Transverse colon (tissue), 4 donors: ENCODE measurements around the gene CNTN5.

Experiments used
- CTCF ChIP-seq, 5 experiments: fragments of 200-600 bp in 3 of 5; fragments of 450-650 bp in 2 of 5; sonication (generic) in 3 of 5; IDR thresholded peaks; 1 replicate in 2 of 5; 2 replicates in 3 of 5; pipeline ENCODE4 v1.5.1; 2016 to 2017; ENCODE audit warnings: antibody characterized with exemption in 5 of 5, inconsistent platforms in 3 of 5, mild to moderate bottlenecking in 2 of 5, moderate library complexity in 1 of 5
- POLR2A ChIP-seq: fragments of 450-650 bp; IDR thresholded peaks from one replicate; pipeline ENCODE4 v1.6.1; 2016; ENCODE audit warnings: antibody characterized with exemption, mild to moderate bottlenecking, moderate library complexity
- POLR2AphosphoS5 ChIP-seq, 3 donors: sonication (generic); formaldehyde crosslinking; IDR thresholded peaks; one replicate each; pipeline ENCODE4 v1.6.1; 2016; ENCODE audit warnings: antibody characterized with exemption in 3 of 3

GRCh38 chr11:99160447-99160846 lies 139.7 kb downstream of the CNTN5 start:
- no peak for TF ChIP-seq CTCF (IDR thresholded peaks at IDR 0.05)
- TF ChIP-seq POLR2A = no peak
- TF ChIP-seq POLR2AphosphoS5 (IDR thresholded peaks at IDR 0.05) = no peak
